GM10266 (cell line): ENCODE results near the gene GFRA4.

ENCODE experiments used
- DNase-seq: peaks from one replicate; pipeline ENCODE4 v3.0.0; 2012; ENCODE audit errors: extremely low spot score
- CTCF ChIP-seq: IDR thresholded peaks from 2 replicates; pipeline ENCODE4 v1.5.1; 2012; ENCODE audit warnings: mild to moderate bottlenecking, low read depth; ENCODE audit not compliant: control insufficient read depth, insufficient read depth; ENCODE audit errors: missing control alignments

Gene GFRA4

GRCh38 chr20:3652221-3652620 lies 11.0 kb downstream of the GFRA4 start:
- TF ChIP-seq CTCF: no peak
- DNase-seq: no peak

- TF ChIP-seq CTCF: no peak
- DNase-seq: no peak
Observed at GRCh38 chr20:3651204-3651962, 11.8 kb downstream of the GFRA4 start.

- no peak for DNase-seq
- no peak for TF ChIP-seq CTCF
Observed at GRCh38 chr20:3648951-3649350, 14.2 kb downstream of the GFRA4 start.

- no peak for TF ChIP-seq CTCF
- DNase-seq: no peak
Observed at GRCh38 chr20:3647473-3647872, 15.7 kb downstream of the GFRA4 start.

- no peak for DNase-seq
Observed at GRCh38 chr20:3646651-3647050, 16.5 kb downstream of the GFRA4 start.

GRCh38 chr20:3646067-3646440 lies 17.1 kb downstream of the GFRA4 start:
- no peak for DNase-seq
- TF ChIP-seq CTCF: no peak

More at GRCh38 chr20:3646651-3647050, 16.5 kb downstream of the GFRA4 start:
- TF ChIP-seq CTCF: no peak

GRCh38 chr20:3645309-3646066 lies 17.7 kb downstream of the GFRA4 start:
- DNase-seq: no peak
- no peak for TF ChIP-seq CTCF
